Karpas-422 (cell line): ENCODE data around the gene PERCC1. TPM values are rescaled to one million over a fixed set of nuclear protein-coding genes. Genes with fewer than 3 reads are reported as not detected.
A peak's percentile ranks its signal among the peaks of the same experiment; 100 is the strongest.

ENCODE experiments used
- DNase-seq: peaks from one replicate; pipeline ENCODE4 v3.0.0-alpha.2; 2015
- H2AFZ ChIP-seq: fragments of 200-600 bp; sonication (generic); 2 replicates; pipeline ENCODE4 v1.6.1; 2014; ENCODE audit warnings: antibody characterized with exemption, low read length, mixed read lengths
- H3K27ac ChIP-seq: fragments of 200-600 bp; sonication (generic); 2 replicates; pipeline ENCODE4 v1.5.1; 2014; ENCODE audit warnings: mild to moderate bottlenecking, low read length, moderate library complexity
- H3K27me3 ChIP-seq: fragments of 200-600 bp; sonication (generic); 2 replicates; pipeline ENCODE4 v1.6.1; 2014; ENCODE audit warnings: low read length, mixed read lengths
- H3K36me3 ChIP-seq: fragments of 200-600 bp; sonication (generic); 2 replicates; pipeline ENCODE4 v1.6.1; 2014; ENCODE audit warnings: low read length, mixed read lengths; ENCODE audit not compliant: insufficient read depth
- H3K4me1 ChIP-seq: fragments of 200-600 bp; sonication (generic); 2 replicates; pipeline ENCODE4 v1.6.1; 2014; ENCODE audit warnings: mild to moderate bottlenecking, low read length, mixed read lengths
- H3K4me2 ChIP-seq: fragments of 200-600 bp; sonication (generic); 2 replicates; pipeline ENCODE4 v1.6.1; 2014; ENCODE audit warnings: low read length, low read depth, mild to moderate bottlenecking; ENCODE audit not compliant: poor library complexity, severe bottlenecking
- H3K4me3 ChIP-seq: fragments of 200-600 bp; sonication (generic); 2 replicates; pipeline ENCODE4 v1.5.1; 2014; ENCODE audit warnings: mild to moderate bottlenecking, antibody characterized with exemption, low read length, mixed read lengths
- H3K79me2 ChIP-seq: fragments of 200-600 bp; sonication (generic); 2 replicates; pipeline ENCODE4 v1.6.1; 2014; ENCODE audit warnings: mild to moderate bottlenecking, low read length, mixed read lengths
- H3K9ac ChIP-seq: fragments of 200-600 bp; sonication (generic); 2 replicates; pipeline ENCODE4 v1.6.0; 2014; ENCODE audit warnings: low read length
- H3K9me2 ChIP-seq: fragments of 200-600 bp; sonication (generic), shearing (Covaris generic); replicated peaks from 2 replicates; pipeline ENCODE4 v1.6.0; 2014; ENCODE audit warnings: mild to moderate bottlenecking, low read length, moderate library complexity; ENCODE audit not compliant: insufficient read depth
- H3K9me3 ChIP-seq: fragments of 300-700, 200-600 bp; sonication (generic); 2 replicates; pipeline ENCODE4 v1.6.1; 2014; ENCODE audit warnings: low read length, mixed read lengths
- H4K20me1 ChIP-seq: fragments of 200-600 bp; sonication (generic); 2 replicates; pipeline ENCODE4 v1.6.1; 2014; ENCODE audit warnings: mild to moderate bottlenecking, antibody characterized with exemption, low read length, low read depth; ENCODE audit not compliant: insufficient read depth
- total RNA-seq: library from RNA; depleted of rRNA; stranded (reverse); fragments of >200 nt; shearing (Covaris generic); gene quantifications from 2 replicates; pipeline ENCODE4 v1.2.3, GENCODE V29; 2014; ENCODE audit warnings: low replicate concordance

Gene PERCC1
- total RNA-seq, 1 experiment from 2014 or later, result not detected

DNA sequence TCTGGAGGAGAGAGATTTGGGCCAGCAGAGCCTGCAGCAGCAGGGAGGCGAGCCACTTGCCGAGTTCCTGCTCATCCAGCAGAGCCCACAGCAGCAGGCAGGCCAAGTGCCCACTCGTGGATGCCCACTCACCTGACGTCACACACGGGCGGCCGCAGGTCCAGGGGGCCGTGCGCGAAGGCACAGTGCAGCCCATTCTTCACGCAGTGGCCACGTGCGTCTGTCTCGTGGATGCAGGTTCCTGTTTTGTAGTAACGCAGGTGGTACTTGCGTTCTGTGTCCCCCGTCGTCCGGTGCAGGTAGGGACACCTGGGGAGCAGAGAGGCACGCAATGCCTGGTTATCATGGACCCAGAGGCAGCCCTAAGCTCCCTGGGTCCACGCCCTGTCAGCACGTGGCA, 27.8 kb upstream of the PERCC1 start:
- no peaks in the 10 kb centered on the region for H3K36me3 ChIP-seq
- DNase-seq, result no peak
- peaks cover 10% of the 10 kb centered on the region for H3K79me2 ChIP-seq

DNA sequence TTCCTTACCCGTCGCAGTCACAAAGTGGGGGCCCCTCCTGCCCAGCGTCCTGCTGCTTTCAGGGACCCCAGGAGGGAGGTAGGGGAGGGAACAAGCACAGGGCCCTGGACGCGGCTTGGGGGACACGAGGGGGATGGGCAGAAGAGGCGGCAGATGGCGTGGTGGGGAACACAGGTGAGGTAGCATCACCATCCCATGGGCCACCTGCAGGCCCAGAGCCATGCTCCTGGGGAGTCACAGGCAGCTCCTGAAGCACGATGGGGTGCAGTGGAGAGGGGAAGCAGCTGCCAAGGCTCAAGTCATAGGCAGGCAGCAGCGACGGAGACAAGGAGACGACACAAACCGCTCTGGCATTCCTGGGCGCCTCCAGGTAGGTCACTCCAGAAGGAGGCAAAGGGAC, 27.1 kb upstream of the PERCC1 start:
- no peak overlapping the region for H3K4me2 ChIP-seq
- H3K9me2 ChIP-seq, result no peaks in the 10 kb centered on the region
- H4K20me1 ChIP-seq, result peaks cover 11% of the 10 kb centered on the region; the same call in 1 of the 2 replicates
- H3K9ac ChIP-seq, result no peak overlapping the region
- no peaks in the 10 kb centered on the region for H3K9me3 ChIP-seq
- H3K27ac ChIP-seq, result no peak overlapping the region
- no peaks in the 10 kb centered on the region for H3K36me3 ChIP-seq
- no peaks in the 10 kb centered on the region for H3K27me3 ChIP-seq
- no peak for DNase-seq
- peaks cover 8% of the 10 kb centered on the region for H3K4me1 ChIP-seq
- H3K4me3 ChIP-seq, result no peak overlapping the region
- peaks cover 10% of the 10 kb centered on the region for H3K79me2 ChIP-seq
- H2AFZ ChIP-seq, result no peak overlapping the region

More for the DNA sequence above, 27.8 kb upstream of the PERCC1 start:
- Histone ChIP-seq H3K9ac (no peak overlapping the region), H3K9me3 (no peaks in the 10 kb centered on the region), H4K20me1 (peaks cover 8% of the 10 kb centered on the region; the same call in 1 of the 2 replicates), H2AFZ (no peak overlapping the region), H3K4me1 (peaks cover 5% of the 10 kb centered on the region), H3K4me2 (no peak overlapping the region), H3K9me2 (no peaks in the 10 kb centered on the region), H3K27me3 (no peaks in the 10 kb centered on the region), H3K27ac (no peak overlapping the region), H3K4me3 (no peak overlapping the region)

DNA sequence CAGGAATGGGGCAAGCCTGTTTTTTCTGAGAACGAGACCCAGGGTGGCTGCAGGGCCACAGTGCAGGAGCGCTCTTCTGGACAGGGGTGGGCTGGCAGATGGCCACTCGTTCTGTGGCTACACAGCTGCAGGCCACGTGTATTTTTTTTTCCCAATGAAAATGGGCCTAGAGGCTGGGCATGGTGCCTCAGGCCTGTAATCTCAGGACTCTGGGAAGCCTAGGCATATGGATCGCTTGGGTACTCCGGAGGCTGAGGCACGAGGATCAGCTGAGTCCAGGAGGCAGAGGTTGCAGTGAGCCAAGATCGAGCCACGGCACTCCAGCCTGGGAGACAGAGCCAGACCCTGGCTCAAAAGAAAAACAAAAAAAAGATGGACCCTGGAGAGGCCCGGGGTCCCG, 23.1 kb upstream of the PERCC1 start:
- H3K36me3 ChIP-seq, result no peaks in the 10 kb centered on the region
- H3K9me3 ChIP-seq, result no peaks in the 10 kb centered on the region
- H3K27ac ChIP-seq, result no peak overlapping the region
- H3K27me3 ChIP-seq, result no peaks in the 10 kb centered on the region
- peaks cover 9% of the 10 kb centered on the region for H3K4me1 ChIP-seq
- no peaks in the 10 kb centered on the region for H3K9me2 ChIP-seq
- no peak for DNase-seq
- peak overlapping the region; percentile 83 for H3K4me2 ChIP-seq
- H3K79me2 ChIP-seq, result peaks cover 13% of the 10 kb centered on the region
- H3K9ac ChIP-seq, result peak overlapping the region; percentile 53
- H2AFZ ChIP-seq, result no peak overlapping the region
- H3K4me3 ChIP-seq, result peak overlapping the region; percentile 78
- H4K20me1 ChIP-seq, result peaks cover 11% of the 10 kb centered on the region; the same call in 1 of the 2 replicates

- Histone ChIP-seq H3K4me3 (peak overlapping the region; percentile 78), H3K4me1 (peaks cover 9% of the 10 kb centered on the region), H2AFZ (peak overlapping the region; percentile 90; the same call in 1 of the 2 replicates), H3K9ac (peak overlapping the region; percentile 77), H4K20me1 (peaks cover 11% of the 10 kb centered on the region; the same call in 1 of the 2 replicates), H3K9me3 (no peaks in the 10 kb centered on the region), H3K4me2 (peak overlapping the region; percentile 83), H3K36me3 (no peaks in the 10 kb centered on the region), H3K79me2 (peaks cover 13% of the 10 kb centered on the region), H3K27ac (no peak overlapping the region), H3K9me2 (no peaks in the 10 kb centered on the region), H3K27me3 (no peaks in the 10 kb centered on the region)
- DNase-seq, result peak; percentile 98
Observed at GRCh38 chr16:1408171-1408837, 22.6 kb upstream of the PERCC1 start.

DNA sequence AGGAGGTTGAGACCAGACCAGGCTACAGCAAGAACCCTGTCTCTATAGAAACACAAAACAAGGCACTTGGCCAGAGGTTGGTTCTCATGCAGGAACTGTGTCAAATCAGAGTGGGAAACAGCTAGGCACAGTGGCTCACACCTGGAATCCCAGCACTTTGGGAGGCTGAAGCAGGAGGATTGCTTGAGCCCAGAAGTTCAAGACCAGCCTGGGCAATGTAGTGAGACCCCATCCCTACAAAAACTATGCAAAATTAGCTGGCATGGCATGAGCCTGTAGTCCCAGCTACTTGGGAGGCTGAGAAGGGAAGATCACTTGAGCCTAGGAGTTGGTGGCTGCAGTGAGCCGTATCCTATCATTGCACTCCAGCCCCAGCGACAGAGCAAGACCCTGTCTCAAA, 18.0 kb upstream of the PERCC1 start:
- Histone ChIP-seq H3K9ac (no peak overlapping the region), H3K4me1 (peaks cover 13% of the 10 kb centered on the region), H4K20me1 (peaks cover 4% of the 10 kb centered on the region; the same call in 1 of the 2 replicates), H3K36me3 (no peaks in the 10 kb centered on the region), H3K79me2 (peaks cover 8% of the 10 kb centered on the region), H3K4me3 (no peak overlapping the region), H3K4me2 (no peak overlapping the region), H3K27ac (no peak overlapping the region), H3K27me3 (no peaks in the 10 kb centered on the region), H2AFZ (no peak overlapping the region), H3K9me3 (no peaks in the 10 kb centered on the region), H3K9me2 (no peaks in the 10 kb centered on the region)
- no peak for DNase-seq

- Histone ChIP-seq H3K4me3 (peak overlapping the region; percentile 93), H3K9ac (peak overlapping the region; percentile 93), H3K9me3 (no peaks in the 10 kb centered on the region), H3K4me1 (peaks cover 12% of the 10 kb centered on the region), H3K4me2 (peak overlapping the region; percentile 85), H3K36me3 (no peaks in the 10 kb centered on the region; the same call in 1 of the 2 replicates), H3K27ac (0 out of 2 replicates have a peak overlapping the region, but pooled peaks have one; percentile 18), H3K27me3 (no peaks in the 10 kb centered on the region), H3K9me2 (no peaks in the 10 kb centered on the region), H4K20me1 (no peaks in the 10 kb centered on the region), H2AFZ (peak overlapping the region; percentile 87; the same call in 1 of the 2 replicates), H3K79me2 (peaks cover 15% of the 10 kb centered on the region)
- peak; percentile 85 for DNase-seq
Observed at GRCh38 chr16:1413684-1414531, 17.0 kb upstream of the PERCC1 start.

DNA sequence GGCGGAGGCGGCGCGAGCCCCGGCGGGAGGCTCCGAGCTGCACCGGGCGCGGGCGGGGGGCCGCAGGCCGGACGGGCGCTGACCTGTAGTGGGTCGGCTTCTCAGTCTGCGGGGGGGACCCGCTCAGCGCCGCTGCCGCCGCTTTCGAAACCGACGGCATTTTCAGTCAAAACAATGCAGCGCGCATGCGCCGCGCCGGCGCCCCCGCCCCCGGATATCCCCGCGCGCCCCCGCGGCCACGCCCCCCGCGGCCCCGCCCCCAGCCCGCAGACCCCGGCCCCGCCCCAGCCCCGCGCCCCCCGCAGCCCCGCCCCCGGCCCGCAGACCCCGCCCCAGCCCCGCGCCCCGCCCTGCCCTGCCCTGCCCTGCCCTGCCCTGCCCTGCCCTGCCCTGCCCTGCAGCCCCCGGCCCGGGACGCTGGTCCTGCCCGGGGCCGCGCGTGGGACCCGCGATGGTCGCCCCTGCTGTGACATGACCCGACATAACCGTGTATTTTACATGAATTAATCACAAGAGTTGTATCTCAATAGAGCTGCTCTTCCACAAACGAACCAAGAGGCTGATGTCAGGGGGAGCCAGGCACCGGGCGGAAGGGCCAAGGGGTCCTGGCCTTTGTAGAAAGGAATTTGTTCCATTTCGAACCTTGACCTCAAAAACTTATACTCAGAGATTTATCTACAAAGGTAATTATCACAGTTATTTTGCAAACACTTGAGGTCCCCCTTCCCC, 16.2 kb upstream of the PERCC1 start, which contains the start of gene UNKL:
UNKL (minus strand) TSS at position 173 of the 729 bp plus-strand sequence; CDS start at position 160, 13 bp downstream.
- no peaks in the 10 kb centered on the region for H4K20me1 ChIP-seq
- H3K4me2 ChIP-seq, result peak within 1 kb of the TSS; percentile 85
- H3K9me2 ChIP-seq, result no peaks in the 10 kb centered on the region
- H3K9me3 ChIP-seq, result no peaks in the 10 kb centered on the region
- H3K9ac ChIP-seq, result peak within 1 kb of the TSS; percentile 93
- H3K4me3 ChIP-seq, result peak within 1 kb of the TSS; percentile 93
- DNase-seq, result peak; percentile 89
- no peaks in the 10 kb centered on the region; the same call in 1 of the 2 replicates for H3K36me3 ChIP-seq
- peaks cover 20% of the 10 kb centered on the region for H3K79me2 ChIP-seq
- 0 out of 2 replicates have a peak within 1 kb of the TSS, but pooled peaks have one; percentile 18 for H3K27ac ChIP-seq
- peaks cover 20% of the 10 kb centered on the region for H3K4me1 ChIP-seq
- H3K27me3 ChIP-seq, result no peaks in the 10 kb centered on the region
- peak within 1 kb of the TSS; percentile 87; the same call in 1 of the 2 replicates for H2AFZ ChIP-seq
